GM12891 (cell line): Measurements from ENCODE around the gene ABHD16A.

Source experiments
- POLR2A ChIP-seq: IDR thresholded peaks from 2 replicates; pipeline ENCODE4 v1.6.1; 2011; ENCODE audit warnings: low read depth, low read length, control low read depth
- POLR2AphosphoS5 ChIP-seq: IDR thresholded peaks from 2 replicates; pipeline ENCODE4 v1.6.1; 2011; ENCODE audit warnings: low read depth, low read length, control low read depth
- POU2F2 ChIP-seq: IDR thresholded peaks from 2 replicates; pipeline ENCODE4 v1.6.1; 2011; ENCODE audit warnings: low read depth, mild to moderate bottlenecking, control low read depth, low read length, moderate library complexity
- SPI1 ChIP-seq: IDR thresholded peaks from 2 replicates; pipeline ENCODE4 v1.6.1; 2011; ENCODE audit warnings: low read depth, low read length, control low read depth
- TAF1 ChIP-seq: IDR thresholded peaks from 2 replicates; pipeline ENCODE4 v1.6.1; 2011; ENCODE audit warnings: low read depth, low read length, control low read depth

DNA sequence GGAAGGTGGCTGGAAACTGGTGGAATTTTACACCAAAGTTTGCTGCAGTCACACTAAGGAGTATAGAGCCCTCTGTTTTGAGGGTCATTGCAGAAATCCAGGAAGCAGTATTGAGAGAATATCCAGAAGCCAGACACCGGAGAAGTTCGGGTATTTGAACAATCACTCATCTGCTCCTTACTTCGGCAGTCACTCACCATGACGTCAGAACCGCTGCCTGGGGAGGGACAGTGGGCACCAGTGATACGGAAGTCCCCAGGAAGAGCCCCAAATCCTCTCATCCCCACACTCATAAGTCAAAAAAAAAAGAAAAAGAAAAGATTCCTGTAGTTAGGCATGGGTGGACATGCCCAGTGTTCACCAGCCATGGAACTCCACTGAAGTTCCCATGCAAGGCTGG lies 26.2 kb downstream of the ABHD16A start:
- TF ChIP-seq POLR2AphosphoS5: no peak
- no peak for TF ChIP-seq POLR2A
- no peak for TF ChIP-seq TAF1
- no peak for TF ChIP-seq POU2F2
- TF ChIP-seq SPI1: no peak
